Right atrium auricular region (tissue), 2 donors: Measurements from ENCODE around the gene LCK. TPM values are rescaled to one million over a fixed set of nuclear protein-coding genes. Genes with fewer than 3 reads are reported as not detected.

Source experiments
- DNase-seq: peaks from one replicate; pipeline ENCODE4 v3.0.0-alpha.2; 2019; ENCODE audit warnings: low spot score
- H3K27ac ChIP-seq, 2 donors: fragments of 200-600 bp; sonication (generic); 1 replicate in 1 of 2; 2 replicates in 1 of 2; pipeline ENCODE4 v1.5.1; 2016 to 2019
- H3K27me3 ChIP-seq, 2 donors: fragments of 200-600 bp; sonication (generic); one replicate each; pipeline versions ENCODE4 v1.5.1 to v1.6.0; 2017 to 2019
- H3K36me3 ChIP-seq: fragments of 200-600 bp; sonication (generic); one replicate; pipeline ENCODE4 v1.5.1; 2016
- H3K4me1 ChIP-seq, 2 donors: fragments of 200-600 bp; sonication (generic); one replicate each; pipeline versions ENCODE4 v1.5.1 to v1.6.0; 2017 to 2019
- H3K4me3 ChIP-seq, 2 donors: fragments of 200-600 bp; sonication (generic); 1 replicate in 1 of 2; 2 replicates in 1 of 2; pipeline ENCODE4 v1.5.1; 2017 to 2019; ENCODE audit warnings: mild to moderate bottlenecking in 1 of 2, moderate library complexity in 1 of 2
- H3K9me3 ChIP-seq, 2 donors: fragments of 200-600 bp; sonication (generic); one replicate each; pipeline ENCODE4 v1.5.1; 2019
- total RNA-seq, 2 donors: library from RNA; depleted of rRNA; stranded (reverse); fragments of >200 nt; gene quantifications; one replicate each; pipeline ENCODE4 v1.1.0, GENCODE V29; 2016
- TF ChIP-seq, protein P1 (sequence below), 2 donors: fragments of 200-600 bp; sonication (generic); IDR thresholded peaks; one replicate each; pipeline ENCODE4 v1.5.1; 2019; ENCODE audit warnings: antibody characterized with exemption in 2 of 2

Gene LCK
- total RNA-seq, 2 donors from 2014 or later = 0.74 to 0.98 TPM

DNA sequence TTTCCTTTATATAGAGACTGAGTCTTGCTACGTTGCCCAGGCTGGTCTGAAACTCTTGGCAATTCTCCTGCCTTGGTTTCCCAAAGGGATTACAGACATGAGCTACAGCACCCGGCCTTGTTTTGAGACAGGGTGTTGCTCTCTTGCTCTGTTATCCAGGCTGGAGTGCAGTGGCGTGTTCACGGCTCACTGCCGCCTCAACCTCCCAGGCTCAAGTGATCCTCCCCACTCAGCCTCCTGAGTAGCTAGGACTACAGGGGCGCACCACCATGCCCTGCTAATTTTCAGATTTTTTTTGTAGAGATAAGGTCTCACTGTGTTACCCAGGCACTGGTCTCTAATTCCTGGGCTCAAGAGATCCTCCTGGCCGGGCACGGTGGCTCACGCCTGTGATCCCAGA lies 14.8 kb downstream of the LCK start:
- no peak for DNase-seq
- Histone ChIP-seq H3K4me1 (no peaks in the 10 kb centered on the region), H3K27ac (no peak overlapping the region), H3K9me3 (no peaks in the 10 kb centered on the region), H3K27me3 (no peaks in the 10 kb centered on the region), H3K36me3 (no peaks in the 10 kb centered on the region), H3K4me3 (no peak overlapping the region)
- TF ChIP-seq, protein P1, sequence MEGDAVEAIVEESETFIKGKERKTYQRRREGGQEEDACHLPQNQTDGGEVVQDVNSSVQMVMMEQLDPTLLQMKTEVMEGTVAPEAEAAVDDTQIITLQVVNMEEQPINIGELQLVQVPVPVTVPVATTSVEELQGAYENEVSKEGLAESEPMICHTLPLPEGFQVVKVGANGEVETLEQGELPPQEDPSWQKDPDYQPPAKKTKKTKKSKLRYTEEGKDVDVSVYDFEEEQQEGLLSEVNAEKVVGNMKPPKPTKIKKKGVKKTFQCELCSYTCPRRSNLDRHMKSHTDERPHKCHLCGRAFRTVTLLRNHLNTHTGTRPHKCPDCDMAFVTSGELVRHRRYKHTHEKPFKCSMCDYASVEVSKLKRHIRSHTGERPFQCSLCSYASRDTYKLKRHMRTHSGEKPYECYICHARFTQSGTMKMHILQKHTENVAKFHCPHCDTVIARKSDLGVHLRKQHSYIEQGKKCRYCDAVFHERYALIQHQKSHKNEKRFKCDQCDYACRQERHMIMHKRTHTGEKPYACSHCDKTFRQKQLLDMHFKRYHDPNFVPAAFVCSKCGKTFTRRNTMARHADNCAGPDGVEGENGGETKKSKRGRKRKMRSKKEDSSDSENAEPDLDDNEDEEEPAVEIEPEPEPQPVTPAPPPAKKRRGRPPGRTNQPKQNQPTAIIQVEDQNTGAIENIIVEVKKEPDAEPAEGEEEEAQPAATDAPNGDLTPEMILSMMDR (IDR thresholded peaks at IDR 0.05) = no peak

DNA sequence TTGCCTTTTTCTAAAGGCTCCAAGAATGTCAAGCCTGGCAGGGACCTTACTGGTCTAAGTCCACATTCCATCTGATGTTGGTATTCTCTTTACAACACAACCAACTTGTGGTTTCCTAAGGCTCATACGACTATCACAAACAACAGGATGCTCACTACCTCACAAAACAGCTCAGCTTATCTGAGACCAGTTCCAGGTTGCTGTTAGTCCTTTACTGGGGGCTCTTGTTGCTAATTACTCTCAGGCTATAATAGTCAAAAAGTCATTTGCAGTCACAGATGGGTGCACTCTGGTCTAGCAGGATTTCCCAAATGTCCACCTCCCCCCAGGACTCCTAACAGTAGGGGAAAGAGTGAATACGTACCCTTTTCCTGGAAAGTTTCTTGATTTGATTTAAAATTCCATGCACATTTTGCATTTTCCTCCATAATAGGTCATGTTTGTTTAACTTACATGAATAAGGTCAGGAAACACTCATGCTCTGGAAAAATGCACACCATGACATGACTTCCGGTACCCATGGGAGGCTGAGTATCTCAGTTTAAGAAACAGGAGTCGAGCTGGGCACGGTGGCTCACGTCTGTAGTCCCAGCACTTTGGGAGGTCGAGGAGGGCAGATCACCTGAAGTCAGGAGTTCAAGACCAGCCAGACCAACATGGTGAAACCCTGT lies 16.0 kb downstream of the LCK start:
- Histone ChIP-seq H3K4me1 (no peaks in the 10 kb centered on the region), H3K4me3 (no peak overlapping the region), H3K27ac (no peak overlapping the region), H3K27me3 (no peaks in the 10 kb centered on the region), H3K9me3 (no peaks in the 10 kb centered on the region), H3K36me3 (no peaks in the 10 kb centered on the region)
- no peak for DNase-seq
- TF ChIP-seq, protein P1 (IDR thresholded peaks at IDR 0.05) = no peak

DNA sequence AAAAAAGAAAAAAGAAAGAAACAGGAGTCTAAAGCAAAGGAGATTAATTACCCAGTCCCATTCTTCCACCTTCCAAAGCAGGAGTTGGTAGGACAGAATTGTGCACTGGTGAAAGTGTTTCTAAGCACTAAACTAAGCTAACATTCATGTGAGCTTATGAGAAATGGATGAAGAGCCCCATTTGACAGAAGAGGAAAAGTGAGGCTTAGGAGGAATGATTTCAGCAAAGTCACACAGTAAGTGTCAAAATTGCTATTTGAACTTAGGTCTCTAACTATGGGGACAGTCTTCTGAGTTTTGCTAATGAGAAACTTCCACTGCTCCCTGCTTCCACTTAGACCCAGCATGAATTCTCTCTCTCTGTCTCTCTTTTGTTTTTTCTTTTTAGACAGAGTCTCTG lies 18.7 kb downstream of the LCK start:
- no peaks in the 10 kb centered on the region for H3K9me3 ChIP-seq
- H3K36me3 ChIP-seq = no peaks in the 10 kb centered on the region
- H3K4me3 ChIP-seq = no peak overlapping the region
- no peaks in the 10 kb centered on the region for H3K27me3 ChIP-seq
- no peaks in the 10 kb centered on the region for H3K4me1 ChIP-seq
- DNase-seq = no peak
- TF ChIP-seq, protein P1 (IDR thresholded peaks at IDR 0.05) = no peak
- no peak overlapping the region for H3K27ac ChIP-seq

DNA sequence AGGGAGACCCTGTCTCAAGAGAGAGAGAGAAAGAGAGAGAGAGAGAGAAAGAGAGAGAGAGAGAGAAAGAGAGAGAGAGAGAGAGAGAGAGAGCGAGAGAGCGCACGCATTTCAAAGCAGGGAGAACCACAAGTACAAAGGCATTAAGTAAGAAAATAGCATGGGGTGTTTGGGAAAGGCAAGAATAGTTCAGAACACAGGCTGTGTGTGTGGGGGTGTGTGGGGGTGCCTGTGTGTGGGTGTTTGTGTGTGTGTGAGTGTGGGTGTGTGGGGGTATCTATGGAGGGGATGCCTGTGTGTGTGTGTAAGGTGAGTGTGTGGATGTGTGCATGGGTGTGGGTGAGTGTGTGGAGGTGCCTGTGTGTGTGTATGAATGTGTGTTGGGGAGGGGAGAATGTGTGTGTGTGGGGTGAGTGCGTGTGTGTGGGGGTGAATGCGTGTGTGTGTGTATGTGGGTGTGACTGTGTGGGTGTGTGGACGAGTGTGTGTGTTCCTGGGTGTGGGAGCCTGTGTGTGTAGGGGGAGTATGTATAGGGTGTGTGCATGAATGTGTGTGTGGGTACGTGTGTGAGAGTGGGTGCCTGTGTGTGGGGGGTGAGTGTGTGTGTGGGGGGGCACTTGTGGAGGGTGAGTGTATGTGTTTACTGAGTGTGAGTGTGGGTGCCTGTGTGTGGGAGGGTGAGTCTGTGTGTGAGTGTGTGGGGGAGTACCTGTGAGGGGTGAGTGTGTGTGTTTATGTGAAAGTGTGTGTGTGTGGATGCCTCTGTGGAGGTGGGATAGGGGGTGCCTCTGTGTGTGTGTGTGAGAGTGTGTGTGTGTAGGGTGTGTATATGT lies 21.7 kb downstream of the LCK start:
- Histone ChIP-seq H3K36me3 (no peaks in the 10 kb centered on the region), H3K9me3 (no peaks in the 10 kb centered on the region), H3K27ac (no peak overlapping the region), H3K4me1 (no peaks in the 10 kb centered on the region), H3K27me3 (peaks cover 0 to 7% of the 10 kb centered on the region in 2 donors), H3K4me3 (no peak overlapping the region)
- DNase-seq = no peak
- TF ChIP-seq, protein P1 (IDR thresholded peaks at IDR 0.05) = no peak

DNA sequence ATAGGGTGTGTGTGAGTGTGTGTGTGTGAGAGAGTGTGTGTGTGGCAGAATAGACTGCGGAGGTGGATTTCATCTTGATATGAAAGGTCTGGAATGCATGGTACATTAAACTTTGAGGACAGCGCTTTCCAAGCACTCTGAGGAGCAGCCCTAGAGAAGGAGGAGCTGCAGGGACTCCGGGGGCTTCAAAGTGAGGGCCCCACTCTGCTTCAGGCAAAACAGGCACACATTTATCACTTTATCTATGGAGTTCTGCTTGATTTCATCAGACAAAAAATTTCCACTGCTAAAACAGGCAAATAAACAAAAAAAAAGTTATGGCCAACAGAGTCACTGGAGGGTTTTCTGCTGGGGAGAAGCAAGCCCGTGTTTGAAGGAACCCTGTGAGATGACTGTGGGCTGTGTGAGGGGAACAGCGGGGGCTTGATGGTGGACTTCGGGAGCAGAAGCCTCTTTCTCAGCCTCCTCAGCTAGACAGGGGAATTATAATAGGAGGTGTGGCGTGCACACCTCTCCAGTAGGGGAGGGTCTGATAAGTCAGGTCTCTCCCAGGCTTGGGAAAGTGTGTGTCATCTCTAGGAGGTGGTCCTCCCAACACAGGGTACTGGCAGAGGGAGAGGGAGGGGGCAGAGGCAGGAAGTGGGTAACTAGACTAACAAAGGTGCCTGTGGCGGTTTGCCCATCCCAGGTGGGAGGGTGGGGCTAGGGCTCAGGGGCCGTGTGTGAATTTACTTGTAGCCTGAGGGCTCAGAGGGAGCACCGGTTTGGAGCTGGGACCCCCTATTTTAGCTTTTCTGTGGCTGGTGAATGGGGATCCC lies 22.5 kb downstream of the LCK start:
- H3K4me3 ChIP-seq = no peak overlapping the region
- no peaks in the 10 kb centered on the region for H3K9me3 ChIP-seq
- no peak for DNase-seq
- H3K4me1 ChIP-seq = no peaks in the 10 kb centered on the region
- H3K27ac ChIP-seq = no peak overlapping the region
- TF ChIP-seq, protein P1 (IDR thresholded peaks at IDR 0.05) = no peak
- H3K36me3 ChIP-seq = no peaks in the 10 kb centered on the region
- H3K27me3 ChIP-seq = peaks cover 0 to 7% of the 10 kb centered on the region in 2 donors
